Bronchial epithelial cell (primary cell): ENCODE measurements around the gene TBCEL. TPM values are rescaled to one million over a fixed set of nuclear protein-coding genes. Genes with fewer than 3 reads are reported as not detected.

Experiments
- DNase-seq: peaks from one replicate; pipeline ENCODE4 v3.0.0-alpha.2; 2010; ENCODE audit warnings: low read depth
- FAIRE-seq: peaks from 2 replicates; lab custom pipeline; 2011; peaks lifted over from hg19 to GRCh38; lab: Jason Lieb, UNC
- H3K27me3 ChIP-seq: 2 replicates; pipeline ENCODE4 v1.5.1; 2011; ENCODE audit warnings: low read length; ENCODE audit not compliant: control insufficient read depth, insufficient read depth
- H3K36me3 ChIP-seq: 2 replicates; pipeline ENCODE4 v1.5.1; 2011; ENCODE audit warnings: low read length; ENCODE audit not compliant: control insufficient read depth, insufficient read depth
- H3K4me3 ChIP-seq: 2 replicates; pipeline ENCODE4 v1.5.1; 2011; ENCODE audit warnings: mild to moderate bottlenecking, low read depth, low read length, control low read depth
- total RNA-seq: library from RNA; depleted of rRNA; stranded (reverse); fragments of >200 nt; gene quantifications from 2 replicates; pipeline ENCODE4 v1.2.1, GENCODE V29; 2014
- TF ChIP-seq, protein P1 (sequence below): IDR thresholded peaks from 2 replicates; pipeline ENCODE4 v1.5.1; 2011; ENCODE audit warnings: mild to moderate bottlenecking, moderate library complexity, low read length, control low read depth, inconsistent platforms; ENCODE audit not compliant: insufficient read depth, severe bottlenecking

The TBCEL gene
- total RNA-seq, 1 donor from 2014 or later: 15.0 TPM

DNA sequence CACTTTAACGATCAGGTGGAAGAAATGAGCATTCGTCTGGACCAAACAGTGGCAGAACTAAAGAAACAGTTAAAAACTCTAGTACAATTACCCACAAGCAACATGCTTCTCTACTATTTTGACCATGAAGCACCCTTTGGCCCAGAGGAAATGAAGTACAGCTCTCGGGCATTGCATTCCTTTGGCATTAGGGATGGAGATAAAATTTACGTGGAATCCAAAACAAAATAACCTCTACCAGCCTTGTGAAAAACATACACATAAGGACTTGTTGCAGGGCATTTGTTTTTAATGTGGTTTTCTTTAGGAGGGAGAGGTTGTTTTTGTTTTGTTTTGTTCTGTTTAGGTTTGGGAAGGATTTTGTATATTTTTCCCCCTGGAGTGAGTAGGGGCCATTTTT lies 63.0 kb downstream of the TBCEL start:
- Histone ChIP-seq H3K27me3 (no peaks in the 10 kb centered on the region), H3K36me3 (no peaks in the 10 kb centered on the region), H3K4me3 (no peak overlapping the region)
- DNase-seq (no peak), FAIRE-seq (no peak)
- TF ChIP-seq, protein P1, sequence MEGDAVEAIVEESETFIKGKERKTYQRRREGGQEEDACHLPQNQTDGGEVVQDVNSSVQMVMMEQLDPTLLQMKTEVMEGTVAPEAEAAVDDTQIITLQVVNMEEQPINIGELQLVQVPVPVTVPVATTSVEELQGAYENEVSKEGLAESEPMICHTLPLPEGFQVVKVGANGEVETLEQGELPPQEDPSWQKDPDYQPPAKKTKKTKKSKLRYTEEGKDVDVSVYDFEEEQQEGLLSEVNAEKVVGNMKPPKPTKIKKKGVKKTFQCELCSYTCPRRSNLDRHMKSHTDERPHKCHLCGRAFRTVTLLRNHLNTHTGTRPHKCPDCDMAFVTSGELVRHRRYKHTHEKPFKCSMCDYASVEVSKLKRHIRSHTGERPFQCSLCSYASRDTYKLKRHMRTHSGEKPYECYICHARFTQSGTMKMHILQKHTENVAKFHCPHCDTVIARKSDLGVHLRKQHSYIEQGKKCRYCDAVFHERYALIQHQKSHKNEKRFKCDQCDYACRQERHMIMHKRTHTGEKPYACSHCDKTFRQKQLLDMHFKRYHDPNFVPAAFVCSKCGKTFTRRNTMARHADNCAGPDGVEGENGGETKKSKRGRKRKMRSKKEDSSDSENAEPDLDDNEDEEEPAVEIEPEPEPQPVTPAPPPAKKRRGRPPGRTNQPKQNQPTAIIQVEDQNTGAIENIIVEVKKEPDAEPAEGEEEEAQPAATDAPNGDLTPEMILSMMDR: no peak

DNA sequence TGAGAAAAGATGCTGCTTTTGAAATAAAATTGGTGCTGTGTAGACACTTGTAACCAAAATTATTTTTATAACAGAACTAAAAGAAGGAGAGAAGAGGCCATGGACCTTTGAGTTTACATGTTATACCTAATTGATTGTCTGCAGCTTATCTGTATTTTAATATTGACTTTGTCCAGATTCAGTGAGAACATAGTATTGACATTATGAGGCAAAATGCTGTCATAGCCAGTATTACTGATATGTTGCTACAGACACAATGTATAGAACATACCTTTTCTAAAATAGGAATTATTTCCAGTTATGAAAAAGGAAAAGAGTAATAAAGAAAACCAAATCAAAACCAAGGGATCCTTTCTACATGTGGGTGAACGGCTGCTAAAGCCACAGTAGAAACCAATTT lies 65.7 kb downstream of the TBCEL start:
- TF ChIP-seq, protein P1: no peak
- DNase-seq: no peak
- FAIRE-seq: no peak
- no peak overlapping the region for H3K4me3 ChIP-seq
- no peaks in the 10 kb centered on the region for H3K36me3 ChIP-seq
- no peaks in the 10 kb centered on the region for H3K27me3 ChIP-seq

DNA sequence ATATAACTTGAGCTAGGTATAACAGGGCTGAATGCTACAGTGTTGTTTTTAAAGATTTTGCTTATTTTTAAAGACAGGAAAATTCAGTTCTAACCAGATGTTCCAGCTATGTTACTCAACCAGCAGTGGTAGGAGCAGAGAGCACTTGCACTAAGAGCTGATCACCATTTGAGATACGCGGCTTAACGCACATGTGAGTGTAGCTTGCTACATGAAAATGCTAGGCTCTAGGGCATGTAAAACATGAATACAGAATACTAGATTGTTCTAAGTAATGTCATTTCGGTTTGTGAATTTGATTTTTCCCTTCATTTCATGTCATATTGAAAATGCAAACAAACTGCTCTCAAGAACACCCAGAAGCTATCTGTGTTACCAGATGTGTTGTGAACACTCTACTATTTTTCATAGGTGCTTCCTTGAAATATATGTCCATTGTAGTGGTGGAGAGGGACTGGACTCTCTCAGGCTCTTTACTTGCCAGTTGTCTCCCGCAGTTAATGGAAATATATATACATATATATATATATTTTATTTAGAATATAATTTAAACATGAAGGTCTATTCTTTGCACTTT lies 66.3 kb downstream of the TBCEL start:
- no peak for FAIRE-seq
- no peaks in the 10 kb centered on the region for H3K36me3 ChIP-seq
- H3K4me3 ChIP-seq: no peak overlapping the region
- no peak for DNase-seq
- TF ChIP-seq, protein P1: no peak
- no peaks in the 10 kb centered on the region for H3K27me3 ChIP-seq

DNA sequence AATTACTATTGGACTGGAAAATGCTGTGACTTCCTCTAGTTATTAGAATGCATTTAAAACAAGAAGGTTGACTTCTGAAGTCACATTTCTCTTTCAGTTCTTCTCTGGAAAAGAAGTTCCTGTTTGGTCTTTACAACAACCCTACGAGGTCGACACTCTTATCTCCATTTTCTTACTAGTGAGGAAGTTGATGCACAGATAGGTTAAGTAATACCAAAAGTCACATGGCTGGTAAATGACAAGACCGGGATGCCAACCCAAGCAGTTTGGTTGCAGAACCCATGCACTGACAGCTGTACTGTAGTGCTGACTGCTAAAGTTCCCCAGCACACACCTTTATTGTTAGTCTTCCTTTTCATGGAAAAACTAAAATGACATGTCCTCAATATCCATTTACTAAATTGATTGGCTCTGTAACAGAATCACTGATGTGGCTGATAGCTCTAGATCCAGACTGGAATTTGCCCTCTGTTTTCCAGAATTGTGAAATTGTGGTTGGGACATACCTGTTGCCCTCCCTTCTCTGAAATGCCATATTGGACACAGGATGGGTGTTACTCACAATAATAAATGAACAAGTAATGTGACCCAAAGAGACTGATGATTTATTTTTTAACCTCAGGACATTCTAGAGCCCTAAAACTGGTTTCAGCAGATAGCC lies 67.7 kb downstream of the TBCEL start:
- Histone ChIP-seq H3K27me3 (no peaks in the 10 kb centered on the region), H3K36me3 (no peaks in the 10 kb centered on the region), H3K4me3 (no peak overlapping the region)
- TF ChIP-seq, protein P1: no peak
- FAIRE-seq (no peak), DNase-seq (no peak)

DNA sequence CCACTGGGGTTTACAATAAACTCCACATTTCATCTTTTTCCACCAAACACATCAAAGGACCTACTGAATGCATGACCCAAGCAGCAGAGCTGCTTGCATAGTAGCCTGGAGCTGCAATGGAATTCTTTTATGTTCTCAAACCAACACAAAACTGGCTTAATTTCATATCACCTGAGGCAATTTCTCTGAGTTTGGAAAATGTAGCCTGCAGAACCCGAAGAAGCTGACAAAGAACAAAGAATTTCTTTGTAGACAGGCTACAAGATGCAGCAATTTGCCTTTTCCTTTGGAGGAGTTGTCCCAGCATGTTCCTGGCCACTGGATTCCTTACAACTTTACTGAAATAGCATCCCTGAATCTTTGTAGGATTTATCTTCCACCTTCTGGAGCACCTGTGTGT lies 71.7 kb downstream of the TBCEL start:
- Histone ChIP-seq H3K27me3 (no peaks in the 10 kb centered on the region), H3K36me3 (no peaks in the 10 kb centered on the region), H3K4me3 (no peak overlapping the region)
- DNase-seq (peak; percentile 7), FAIRE-seq (no peak)
- TF ChIP-seq, protein P1: no peak
